HEK293T (cell line): ENCODE measurements around the gene GLTP.

ENCODE experiments used
- L3MBTL2 ChIP-seq: fragments of 450-650 bp; conservative IDR thresholded peaks from 2 replicates; pipeline ENCODE4 v1.6.1; 2016; ENCODE audit warnings: mild to moderate bottlenecking
- SP1 ChIP-seq: fragments of 450-650 bp; IDR thresholded peaks from 2 replicates; pipeline ENCODE4 v1.6.1; 2017

- no peak for TF ChIP-seq SP1
- TF ChIP-seq L3MBTL2 = no peak
These were observed 2.7 kb downstream of the GLTP start for GRCh38 chr12:109877504-109878246.
